HG02623 (cell line): ENCODE results near the gene HEY2.
"Not testable (repeated sequence)": the region's sequence is repeated elsewhere in the genome, so short reads cannot be mapped to it uniquely, and the experiment has no call there.

Experiments used
- ATAC-seq: cut with Tn5 transposase; IDR thresholded peaks from one replicate; pipeline ENCODE4 v1.9.1; 2021; ENCODE audit warnings: moderate library complexity; ENCODE audit not compliant: unreplicated experiment

HEY2 gene

DNA sequence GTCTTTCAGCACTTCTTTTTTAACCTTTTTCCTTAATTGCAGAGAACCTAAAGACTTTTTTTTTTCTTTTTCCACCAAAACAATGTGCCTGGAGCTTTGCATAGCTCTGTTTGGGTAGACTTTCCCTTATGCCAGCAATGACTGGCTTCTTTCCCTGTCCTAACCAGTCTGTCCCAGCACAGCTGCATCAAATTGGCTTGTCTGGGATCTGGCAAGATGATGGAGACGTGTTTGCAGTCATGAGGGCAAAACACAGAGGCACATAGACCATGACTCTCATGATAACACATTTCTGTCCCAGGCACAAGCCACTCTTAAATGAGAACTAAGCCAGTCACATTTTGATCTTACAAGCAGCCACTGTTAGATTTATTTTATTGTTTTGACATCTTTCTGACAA, 16.5 kb downstream of the HEY2 start:
- no peak for ATAC-seq

DNA sequence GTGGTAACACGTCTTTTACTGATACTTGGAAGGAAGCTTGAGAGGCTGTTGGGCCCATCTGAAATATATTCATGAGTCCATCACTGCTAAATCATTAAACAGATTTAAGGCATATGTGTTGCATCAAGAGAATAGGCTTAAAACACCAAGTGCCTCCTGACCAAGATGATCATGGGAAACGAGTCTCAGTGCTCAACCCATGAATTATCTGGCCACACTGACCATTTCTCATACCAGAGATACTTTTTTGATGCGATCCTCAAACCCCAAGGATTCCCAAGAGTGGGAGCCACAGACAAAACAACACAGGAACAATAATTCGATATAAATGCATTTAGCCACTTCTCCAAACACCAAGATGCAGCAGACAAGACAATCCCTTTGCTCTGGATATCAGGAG, 17.2 kb downstream of the HEY2 start:
- ATAC-seq, result no peak

DNA sequence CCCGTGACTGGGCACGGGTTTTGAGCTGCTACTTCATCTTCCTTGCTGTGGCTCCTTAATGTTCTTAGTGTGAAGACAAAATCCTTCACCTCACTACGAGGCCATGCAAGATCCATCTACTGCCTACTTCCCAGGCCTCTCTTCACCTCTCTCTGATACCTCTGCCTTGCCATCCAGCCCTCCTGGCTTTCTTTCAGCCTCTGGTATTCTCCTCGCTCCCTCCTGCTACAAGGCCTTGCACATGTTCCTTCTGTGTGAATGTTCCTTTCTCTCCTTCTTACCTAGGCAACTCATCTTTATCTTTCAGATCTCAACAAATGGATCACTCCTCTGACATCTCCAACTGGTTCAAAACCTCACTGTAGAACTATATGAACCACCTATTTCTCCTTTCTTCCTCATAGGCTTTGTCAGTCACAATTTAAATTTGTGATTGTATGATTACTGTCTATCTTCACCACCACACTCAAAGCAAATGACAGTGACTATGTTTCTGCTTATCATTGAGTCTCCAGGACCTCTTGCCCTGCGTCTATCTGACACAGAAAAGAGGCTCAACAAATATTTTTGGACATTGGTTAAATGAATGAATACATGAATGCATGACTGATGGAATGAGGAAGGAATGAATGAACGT, 19.8 kb downstream of the HEY2 start:
- no peak for ATAC-seq

DNA sequence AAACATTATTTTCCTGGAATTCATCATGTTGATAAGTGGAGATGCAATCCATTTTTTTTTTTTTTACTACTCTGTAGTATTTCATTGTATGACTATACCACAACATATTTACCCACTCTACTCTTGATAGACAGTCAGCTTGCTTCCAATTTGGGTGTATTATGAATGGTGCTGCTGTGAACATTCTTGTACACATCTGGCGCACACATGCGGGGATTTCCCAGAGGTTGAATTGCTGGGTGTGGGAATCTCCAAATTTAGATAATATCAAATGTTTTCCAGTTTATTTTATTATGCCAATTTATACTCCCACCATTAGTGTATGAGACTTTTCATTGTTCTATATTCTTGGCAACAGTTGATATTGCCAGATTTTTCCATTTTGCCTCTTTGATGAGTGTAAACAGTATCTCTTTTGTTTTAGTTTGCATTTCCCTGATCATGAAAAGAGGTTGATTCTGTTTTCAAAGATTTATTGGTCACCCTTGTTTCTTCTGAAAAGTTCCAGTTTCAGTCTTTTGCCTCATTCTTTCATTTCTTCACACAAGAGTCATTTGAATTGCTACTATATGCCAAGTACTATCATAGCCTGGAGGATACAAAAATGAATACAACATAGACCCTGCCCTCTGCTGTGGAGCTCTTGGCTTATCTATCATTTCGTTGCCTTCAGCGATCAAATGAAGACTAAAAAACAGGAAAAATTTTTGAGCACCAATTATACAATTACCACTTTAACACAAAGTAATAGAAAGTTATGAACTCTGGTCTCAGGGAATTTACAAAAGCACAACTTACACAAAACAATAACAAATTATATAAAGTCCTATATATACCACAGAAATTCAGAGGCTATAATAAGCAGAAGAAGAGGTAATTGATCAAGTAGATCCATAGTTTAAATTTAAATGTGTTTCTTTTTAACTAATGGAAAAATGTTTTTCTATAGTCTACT, 24.2 kb downstream of the HEY2 start:
- no peak for ATAC-seq

DNA sequence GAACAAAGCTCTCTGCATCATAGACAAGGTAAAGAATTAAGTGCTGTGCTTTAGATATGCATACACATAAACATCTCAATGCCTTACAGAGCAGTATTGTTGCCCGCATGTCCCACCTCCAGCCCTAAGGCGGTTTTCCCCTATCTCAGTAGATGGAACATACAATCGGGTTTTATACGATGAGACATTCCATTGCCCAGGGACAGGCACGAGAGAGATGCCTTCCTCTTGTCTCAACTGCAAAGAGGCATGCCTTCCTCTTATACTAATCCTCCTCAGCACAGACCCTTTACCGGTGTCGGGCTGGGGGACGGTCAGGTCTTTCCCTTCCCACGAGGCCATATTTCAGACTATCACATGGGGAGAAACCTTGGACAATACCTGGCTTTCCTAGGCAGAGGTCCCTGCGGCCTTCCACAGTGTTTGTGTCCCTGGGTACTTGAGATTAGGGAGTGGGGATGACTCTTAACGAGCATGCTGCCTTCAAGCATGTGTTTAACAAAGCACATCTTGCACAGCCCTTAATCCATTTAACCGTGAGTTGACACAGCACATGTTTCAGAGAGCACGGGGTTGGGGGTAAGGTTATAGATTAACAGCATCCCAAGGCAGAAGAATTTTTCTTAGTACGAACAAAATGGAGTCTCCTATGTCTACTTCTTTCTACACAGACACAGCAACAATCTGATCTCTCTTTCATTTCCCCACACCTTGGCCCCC, 26.8 kb downstream of the HEY2 start:
- ATAC-seq, result not testable (repeated sequence)

DNA sequence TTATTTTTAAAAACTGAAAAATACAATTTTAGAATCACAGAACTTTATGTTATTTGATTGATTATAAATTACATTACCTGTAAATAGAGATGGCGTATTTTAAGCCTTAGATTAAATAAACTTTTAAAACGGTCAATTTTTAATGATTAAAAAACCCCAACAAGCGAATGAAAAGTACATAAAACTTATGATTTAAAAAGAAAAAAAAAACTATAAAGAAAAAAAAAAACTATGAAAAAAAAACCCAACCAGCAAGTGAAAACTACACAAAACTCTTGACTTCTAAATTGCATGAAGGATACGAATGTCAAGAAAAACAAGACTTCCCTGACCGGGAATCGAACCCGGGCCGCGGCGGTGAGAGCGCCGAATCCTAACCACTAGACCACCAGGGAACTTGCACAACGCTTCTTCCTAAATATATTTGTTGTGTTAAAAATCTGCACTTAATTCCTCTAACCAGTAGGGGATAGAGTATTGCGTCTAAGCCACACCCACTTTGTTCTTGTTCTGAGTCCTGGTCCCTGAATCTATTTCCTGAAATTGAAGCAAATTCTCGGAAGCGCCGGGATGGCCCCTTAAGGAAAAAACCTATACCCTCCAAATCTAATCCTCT, 30.6 kb downstream of the HEY2 start:
- ATAC-seq, result peak; percentile 78

DNA sequence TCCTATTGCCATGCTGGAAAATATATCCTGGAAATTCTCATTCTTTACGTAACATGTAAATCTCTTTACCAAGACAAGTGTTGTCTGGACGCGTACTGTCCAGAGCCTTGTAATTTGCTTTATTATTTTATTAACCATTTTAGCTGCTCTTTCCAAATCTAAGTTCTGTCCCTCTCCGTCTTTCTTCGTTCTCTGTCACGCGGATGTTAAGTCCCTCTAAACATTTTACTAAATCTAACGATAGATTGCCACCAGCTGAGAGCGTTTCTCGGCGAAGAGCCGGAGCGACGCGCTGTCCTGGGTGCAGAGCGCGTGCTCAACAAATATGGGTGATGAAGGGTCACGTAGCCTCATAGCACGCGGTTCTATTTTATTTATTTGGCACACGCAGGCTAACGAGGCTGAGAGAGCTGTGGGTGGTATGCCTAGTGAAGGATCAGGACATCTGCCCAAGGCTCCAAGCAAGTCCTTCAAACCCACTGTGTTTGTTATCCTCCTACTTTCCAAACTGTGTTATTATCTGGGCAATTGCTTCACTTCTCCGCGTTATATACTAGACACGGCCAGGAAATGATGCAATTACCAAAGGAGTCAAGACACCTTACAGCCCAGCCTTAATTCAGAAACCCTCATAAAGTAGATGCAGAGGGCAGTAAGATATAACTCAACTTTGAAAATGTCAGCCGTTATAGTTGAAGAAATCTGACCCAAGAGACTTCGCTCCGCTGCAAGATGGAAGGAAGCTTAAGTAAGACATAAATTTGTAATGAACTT, 31.3 kb downstream of the HEY2 start:
- ATAC-seq, result peak; percentile 69

DNA sequence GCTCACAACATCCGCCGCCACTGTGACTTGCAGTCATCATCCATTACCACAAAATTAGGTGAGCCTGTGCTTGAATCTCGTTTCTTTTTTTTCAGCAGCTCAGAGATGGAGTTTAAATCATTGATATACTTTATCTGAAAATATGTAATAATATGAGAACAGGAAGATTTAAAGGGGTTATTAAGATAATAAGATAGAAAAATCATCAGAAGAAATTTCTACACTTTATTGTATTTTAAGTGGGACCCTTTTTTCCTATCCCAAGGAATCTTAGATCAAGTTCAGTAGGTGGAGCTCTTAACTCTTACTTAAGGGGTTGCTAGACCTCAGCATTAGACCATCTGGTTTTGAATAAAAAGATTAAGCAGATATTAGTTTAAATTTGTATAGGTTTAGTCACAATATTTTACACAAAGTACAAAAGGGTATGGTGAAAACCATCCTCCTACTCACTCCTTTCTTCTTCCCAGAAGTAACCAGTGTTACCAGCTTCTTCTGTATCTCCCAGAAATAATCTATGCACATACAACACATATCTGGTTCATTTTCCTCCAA, 32.0 kb downstream of the HEY2 start:
- peak; percentile 31 for ATAC-seq

DNA sequence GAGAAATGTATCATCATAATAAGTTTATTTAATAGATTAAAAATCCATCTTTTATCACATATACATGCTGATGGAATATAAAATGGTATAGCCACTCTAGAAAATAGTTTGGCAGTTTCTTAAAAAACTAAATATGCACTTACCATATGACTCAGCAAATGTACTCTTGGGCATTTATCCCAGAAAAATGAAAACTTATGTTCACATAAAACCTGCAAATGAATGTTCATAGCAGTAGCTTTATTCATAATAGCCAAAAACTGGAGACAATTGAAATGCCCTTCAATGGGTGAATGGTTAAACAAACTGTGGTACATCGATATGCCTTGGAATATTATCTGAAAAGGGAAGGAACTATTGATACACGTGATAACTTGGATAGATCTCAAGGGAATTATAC, 34.9 kb downstream of the HEY2 start:
- no peak for ATAC-seq

DNA sequence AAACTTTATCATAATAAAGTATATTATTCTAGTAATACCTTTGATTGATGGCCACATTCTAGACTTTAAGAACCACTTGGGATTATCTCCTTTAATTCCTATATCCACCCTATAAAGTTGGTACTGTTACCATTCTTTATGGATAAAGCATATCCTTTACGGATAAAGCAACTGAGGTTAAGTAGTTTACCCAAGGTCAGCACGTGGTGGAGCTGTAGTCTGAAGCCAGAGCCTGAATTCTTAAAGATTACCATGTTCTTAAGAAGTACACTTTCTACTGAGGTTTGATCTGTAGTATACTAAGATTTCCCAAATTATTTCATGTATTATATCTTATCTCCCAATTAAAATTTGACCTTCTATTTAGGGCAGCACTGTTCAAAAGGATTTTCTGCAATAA, 38.4 kb downstream of the HEY2 start:
- ATAC-seq, result no peak

DNA sequence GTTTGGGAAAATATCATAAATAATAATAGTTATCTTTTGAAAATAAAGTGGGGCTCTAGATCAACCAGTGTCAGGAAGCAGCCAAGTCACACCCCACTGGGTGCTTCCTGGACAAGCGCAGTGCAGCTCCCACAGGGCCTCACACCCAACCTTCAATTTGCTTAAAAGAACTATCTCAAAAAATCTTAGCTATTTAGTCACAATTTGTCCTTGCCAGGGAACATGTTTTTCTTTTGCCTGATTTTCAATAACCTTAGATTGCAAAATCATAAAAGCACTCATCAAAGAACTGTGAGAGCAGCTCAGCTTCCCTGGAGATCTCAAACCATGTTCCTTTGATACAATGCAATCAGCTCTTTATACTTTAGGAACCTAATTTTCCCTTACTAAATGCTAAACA, 39.7 kb downstream of the HEY2 start:
- no peak for ATAC-seq

DNA sequence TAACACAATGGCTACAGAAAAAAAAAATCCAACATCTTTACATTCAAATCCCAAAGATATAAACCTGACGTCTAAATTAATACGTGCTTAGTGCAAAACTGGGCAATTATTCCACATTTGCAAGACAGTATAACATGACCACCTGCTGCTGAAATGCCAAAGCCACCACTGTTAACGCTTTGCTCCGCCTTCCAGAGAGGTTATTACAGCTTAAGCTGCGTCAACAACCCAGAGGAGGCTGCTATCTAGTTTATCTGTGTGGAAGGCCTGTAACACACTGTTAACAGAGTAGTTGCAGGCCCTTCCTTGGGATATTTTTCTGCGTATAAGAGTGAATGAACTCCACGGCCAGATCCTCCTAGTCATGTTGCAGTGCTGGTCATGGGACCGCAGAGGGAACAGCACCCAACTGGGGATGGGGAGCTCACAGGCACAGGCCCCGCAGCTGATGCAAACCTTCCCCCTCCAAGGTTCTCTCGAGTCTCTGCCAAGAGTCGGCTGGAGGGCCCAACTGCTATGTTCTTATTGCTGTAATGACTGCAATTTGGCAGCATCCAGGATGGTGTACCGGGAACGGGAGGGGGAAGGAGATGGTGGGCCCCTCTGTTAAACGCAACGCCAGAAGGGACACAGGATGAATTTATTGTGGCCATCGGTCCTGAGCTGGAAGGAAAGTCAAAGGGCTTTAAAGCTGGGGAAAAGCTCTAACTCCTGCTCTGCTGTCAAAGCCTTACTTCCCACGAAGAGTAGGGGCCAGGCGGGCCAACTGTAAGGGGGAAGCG, 40.3 kb downstream of the HEY2 start:
- peak; percentile 20 for ATAC-seq

DNA sequence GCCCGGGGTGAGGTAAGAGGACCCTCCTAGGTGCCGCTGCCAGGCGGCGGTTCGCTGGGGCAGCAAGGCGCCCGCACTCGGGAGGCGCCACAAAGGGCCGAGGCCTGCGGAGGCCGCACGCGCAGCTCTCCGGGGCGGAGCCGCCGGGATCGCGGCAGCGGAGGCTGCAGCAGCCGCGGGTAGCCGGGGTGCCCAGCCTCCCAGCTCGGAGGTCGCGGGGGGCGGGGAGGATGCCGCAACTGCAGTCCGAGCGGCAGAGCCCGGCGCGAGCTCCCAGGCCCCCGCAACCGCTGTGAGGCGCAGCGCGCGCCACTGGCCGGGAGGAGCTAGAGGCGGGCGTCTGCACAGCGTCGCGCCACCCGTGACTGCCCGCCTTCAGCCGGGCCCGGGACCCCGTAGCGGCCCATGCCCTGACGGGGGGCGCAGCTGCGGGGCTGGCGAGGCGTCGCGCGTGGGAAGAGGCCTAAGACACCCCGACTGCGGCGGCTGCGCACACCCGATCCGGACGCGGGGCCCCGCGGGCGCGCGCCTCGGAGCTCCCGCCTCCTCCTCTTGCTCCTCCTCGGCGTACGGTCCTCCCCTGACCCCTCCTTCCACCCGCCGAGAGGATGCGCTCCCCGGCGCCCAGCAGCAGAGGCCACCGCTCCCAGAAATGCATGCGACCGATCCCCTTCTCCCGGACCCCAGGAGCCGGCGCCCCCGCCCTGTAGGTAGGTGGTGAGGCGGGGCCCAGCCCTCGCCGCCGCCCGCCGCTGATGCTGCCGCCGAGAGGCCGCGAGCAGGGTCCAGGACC, 41.1 kb downstream of the HEY2 start, which contains the start of gene NCOA7:
NCOA7 (plus strand) TSS at position 603 of the 793 bp plus-strand sequence. CDS start 24,395 bp downstream, outside the sequence.
- ATAC-seq, result peak; percentile 68

DNA sequence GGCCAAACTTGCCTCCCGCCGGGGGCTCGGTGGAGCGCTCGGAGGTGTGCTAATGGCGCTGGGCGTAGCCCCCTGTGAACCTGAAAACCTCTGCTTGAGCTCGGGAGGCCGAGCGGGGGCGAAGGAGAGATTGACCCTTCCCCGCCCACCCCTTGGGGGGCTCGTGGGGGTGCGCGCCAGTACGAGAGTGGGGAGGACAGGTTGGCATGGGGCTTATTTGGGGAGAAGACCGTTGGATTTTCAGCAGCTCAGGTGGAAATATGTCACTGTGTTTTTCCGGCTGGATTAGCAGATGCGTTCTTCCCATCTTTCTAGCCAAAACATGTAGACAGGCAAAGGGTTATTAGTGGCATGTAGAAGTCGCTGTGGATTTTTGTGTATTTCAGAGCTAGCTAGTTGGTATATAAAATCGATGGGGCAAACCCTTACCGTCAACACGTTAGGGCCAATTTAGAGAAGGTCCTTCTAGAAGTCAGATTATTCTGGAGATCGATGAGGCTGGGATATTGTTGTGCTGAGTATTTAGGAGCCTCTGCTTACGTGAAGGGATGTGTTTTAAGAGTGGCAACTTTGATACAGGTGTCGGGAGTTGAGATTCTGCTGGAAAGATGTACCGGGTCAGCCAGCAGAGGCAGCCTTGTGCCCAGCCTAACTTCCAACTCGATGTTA, 41.9 kb downstream of the HEY2 start:
- ATAC-seq, result peak; percentile 25

DNA sequence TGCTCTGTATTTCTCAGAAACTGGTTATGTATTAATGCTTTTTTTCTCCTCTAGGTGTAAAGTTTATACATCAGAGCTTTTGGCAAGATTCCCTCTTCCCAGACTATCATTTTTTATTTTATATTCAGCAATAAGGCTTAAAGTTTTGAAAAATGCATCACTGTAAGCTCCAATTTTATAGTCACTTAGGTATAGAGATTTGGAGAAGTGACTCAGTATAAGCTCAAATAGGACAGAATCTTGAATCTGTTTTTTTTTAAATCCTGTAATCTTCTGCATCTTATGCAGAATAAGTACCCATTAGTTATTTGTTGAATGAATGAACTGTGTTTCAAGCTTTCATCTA, 42.4 kb downstream of the HEY2 start:
- ATAC-seq, result no peak

DNA sequence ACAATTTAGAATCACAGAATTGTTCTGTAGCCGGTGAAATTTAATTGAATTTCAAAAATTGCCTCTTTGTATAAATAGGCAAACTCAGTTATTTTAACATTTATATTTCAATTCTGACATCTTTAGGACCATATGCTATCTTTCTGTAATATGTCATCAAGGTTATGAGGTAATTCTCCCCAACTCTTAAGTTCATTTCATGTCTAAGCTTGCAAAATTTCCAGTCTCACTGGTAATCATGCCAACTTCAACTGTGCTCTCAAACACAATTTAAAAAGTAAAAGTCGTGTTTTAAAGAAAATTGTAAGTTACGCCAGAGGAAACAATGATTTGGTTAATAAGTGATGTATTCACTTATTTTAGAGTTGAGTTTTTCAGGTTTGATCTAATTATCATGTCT, 42.7 kb downstream of the HEY2 start:
- no peak for ATAC-seq

DNA sequence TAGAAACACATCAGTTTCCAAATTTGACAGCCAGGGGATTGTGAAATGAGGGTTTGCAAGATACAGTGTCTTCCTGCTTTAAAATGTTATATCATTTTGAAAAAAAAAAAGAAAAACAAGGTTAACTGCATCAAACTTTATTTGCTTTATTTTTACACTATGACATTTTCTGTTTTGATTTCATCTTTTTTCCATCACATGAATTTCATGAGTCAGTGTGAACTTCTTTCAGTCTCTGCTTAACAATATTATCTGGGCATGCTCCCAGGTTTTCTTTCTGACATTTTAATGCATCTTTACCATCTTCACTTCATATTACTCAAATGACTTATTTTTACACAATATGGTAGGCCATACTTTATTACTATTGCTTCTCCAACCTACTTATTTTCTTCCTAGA, 43.2 kb downstream of the HEY2 start:
- ATAC-seq, result no peak

DNA sequence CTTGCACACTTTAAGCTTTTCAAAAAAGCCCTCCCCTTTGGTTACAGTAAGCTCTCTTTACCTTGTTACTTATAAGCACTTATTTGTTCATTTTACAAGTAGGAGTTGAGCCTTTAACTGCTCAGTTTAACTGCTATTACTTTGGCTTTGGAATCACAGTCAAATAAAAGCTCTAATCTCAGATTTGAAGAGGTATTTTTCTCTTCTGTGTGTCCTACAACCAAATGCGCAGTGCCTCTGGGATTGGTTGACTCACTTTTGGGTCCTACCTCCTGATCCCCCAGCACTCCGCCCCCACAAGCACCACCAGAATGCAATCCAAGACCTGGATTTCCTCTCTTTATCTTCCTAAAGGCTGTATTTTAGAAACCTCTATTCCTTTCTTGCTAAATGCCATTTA, 43.8 kb downstream of the HEY2 start:
- ATAC-seq, result no peak
